HAP-1 (cell line): ENCODE measurements around the gene XIAP.
"Not testable (repeated sequence)": the region's sequence is repeated elsewhere in the genome, so short reads cannot be mapped to it uniquely, and the experiment has no call there.

ENCODE experiments used
- DNase-seq, 2 experiments: peaks; one replicate each; pipeline ENCODE4 v3.0.0-alpha.2; 2016 to 2020; ENCODE audit warnings: low spot score in 2 of 2
- H3K27me3 ChIP-seq: fragments of 250-450 bp; sonication (Bioruptor Pico); 2 replicates; pipeline ENCODE4 v1.5.1; 2020; ENCODE audit warnings: low read depth, mild to moderate bottlenecking, moderate library complexity
- H3K36me3 ChIP-seq: fragments of 250-450 bp; sonication (Bioruptor Pico); replicated peaks from 2 replicates; pipeline ENCODE4 v1.5.1; 2020; ENCODE audit warnings: mild to moderate bottlenecking
- H3K4me1 ChIP-seq: fragments of 250-450 bp; sonication (Bioruptor Pico); 2 replicates; pipeline ENCODE4 v1.5.1; 2020; ENCODE audit warnings: mild to moderate bottlenecking
- H3K4me3 ChIP-seq: fragments of 250-450 bp; sonication (Bioruptor Pico); 2 replicates; pipeline ENCODE4 v1.5.1; 2020; ENCODE audit warnings: mild to moderate bottlenecking, moderate library complexity
- H3K9me3 ChIP-seq: fragments of 250-450 bp; sonication (Bioruptor Pico); 2 replicates; pipeline ENCODE4 v1.5.1; 2020; ENCODE audit warnings: mild to moderate bottlenecking, moderate library complexity
- in situ Hi-C: fragments of 300-500 bp; cut with MboI; formaldehyde crosslinking; loops from 3 replicates; pipeline ENCODE4 v1.14.3; 2020; ENCODE audit warnings: low sequenced_read_pairs, inconsistent platforms, mixed read lengths

XIAP gene

GRCh38 chrX:123849096-123849495 is 10.8 kb upstream of the XIAP start:
- Histone ChIP-seq H3K36me3 (no peaks in the 10 kb centered on the region), H3K27me3 (no peaks in the 10 kb centered on the region), H3K9me3 (no peaks in the 10 kb centered on the region), H3K4me3 (no peak overlapping the region), H3K4me1 (peaks cover 8% of the 10 kb centered on the region)
- in situ Hi-C loops = no loop called here
- DNase-seq = no peak

- H3K9me3 ChIP-seq, H3K4me3 ChIP-seq, in situ Hi-C loops, H3K36me3 ChIP-seq, H3K27me3 ChIP-seq, DNase-seq: not testable (repeated sequence)
- peaks cover 11% of the 10 kb centered on the region for H3K4me1 ChIP-seq
These were observed 9.9 kb upstream of the XIAP start for GRCh38 chrX:123849906-123850305.

GRCh38 chrX:123851079-123851478 is 8.8 kb upstream of the XIAP start:
- no peaks in the 10 kb centered on the region for H3K9me3 ChIP-seq
- no peaks in the 10 kb centered on the region for H3K36me3 ChIP-seq
- in situ Hi-C loops = no loop called here
- H3K4me1 ChIP-seq = peaks cover 11% of the 10 kb centered on the region
- no peak overlapping the region for H3K4me3 ChIP-seq
- DNase-seq = no peak
- H3K27me3 ChIP-seq = no peaks in the 10 kb centered on the region

- Histone ChIP-seq H3K27me3 (no peaks in the 10 kb centered on the region), H3K36me3 (no peaks in the 10 kb centered on the region), H3K4me3 (no peak overlapping the region), H3K9me3 (no peaks in the 10 kb centered on the region), H3K4me1 (peaks cover 15% of the 10 kb centered on the region)
- peak in 1 of 2 experiments; percentile 12 for DNase-seq
- in situ Hi-C loops = no loop called here
These were observed 5.5 kb upstream of the XIAP start for GRCh38 chrX:123854329-123854728.

- in situ Hi-C loops = no loop called here
- H3K9me3 ChIP-seq = no peaks in the 10 kb centered on the region
- no peaks in the 10 kb centered on the region; the same call in 1 of the 2 replicates for H3K36me3 ChIP-seq
- H3K27me3 ChIP-seq = no peaks in the 10 kb centered on the region
- H3K4me1 ChIP-seq = peaks cover 9% of the 10 kb centered on the region
- peak in 1 of 2 experiments; percentile 84 for DNase-seq
- H3K4me3 ChIP-seq = peak overlapping the region; percentile 76
These were observed 426 bp upstream of the XIAP start for GRCh38 chrX:123859409-123859845.

GRCh38 chrX:123860983-123861382 is 1.1 kb downstream of the XIAP start:
- no peak for DNase-seq
- Histone ChIP-seq H3K9me3 (no peaks in the 10 kb centered on the region), H3K4me3 (peak overlapping the region; percentile 76), H3K4me1 (peaks cover 8% of the 10 kb centered on the region), H3K36me3 (no peaks in the 10 kb centered on the region; the same call in 1 of the 2 replicates), H3K27me3 (no peaks in the 10 kb centered on the region)
- in situ Hi-C loops = no loop called here

GRCh38 chrX:123869488-123869887 is 9.6 kb downstream of the XIAP start:
- Histone ChIP-seq H3K36me3 (peaks cover 11% of the 10 kb centered on the region; the same call in 1 of the 2 replicates), H3K4me3 (no peak overlapping the region), H3K9me3 (no peaks in the 10 kb centered on the region), H3K27me3 (no peaks in the 10 kb centered on the region), H3K4me1 (no peaks in the 10 kb centered on the region)
- no peak for DNase-seq
- in situ Hi-C loops = no loop called here

- in situ Hi-C loops = no loop called here
- no peaks in the 10 kb centered on the region for H3K27me3 ChIP-seq
- H3K4me3 ChIP-seq = no peak overlapping the region
- H3K36me3 ChIP-seq = peaks cover 11% of the 10 kb centered on the region; the same call in 1 of the 2 replicates
- no peaks in the 10 kb centered on the region for H3K9me3 ChIP-seq
- peaks cover 2% of the 10 kb centered on the region for H3K4me1 ChIP-seq
- no peak for DNase-seq
These were observed 11.5 kb downstream of the XIAP start for GRCh38 chrX:123871309-123871708.

- DNase-seq = no peak
- Histone ChIP-seq H3K9me3 (no peaks in the 10 kb centered on the region), H3K4me1 (peaks cover 15% of the 10 kb centered on the region), H3K4me3 (no peak overlapping the region), H3K36me3 (peaks cover 9% of the 10 kb centered on the region; the same call in 1 of the 2 replicates), H3K27me3 (no peaks in the 10 kb centered on the region)
- in situ Hi-C loops = no loop called here
These were observed 14.1 kb downstream of the XIAP start for GRCh38 chrX:123873956-123874355.

- DNase-seq = no peak
- H3K36me3 ChIP-seq = no peaks in the 10 kb centered on the region
- no peaks in the 10 kb centered on the region for H3K9me3 ChIP-seq
- H3K4me3 ChIP-seq = no peak overlapping the region
- peaks cover 15% of the 10 kb centered on the region for H3K4me1 ChIP-seq
- H3K27me3 ChIP-seq = no peaks in the 10 kb centered on the region
- in situ Hi-C loops = no loop called here
These were observed 16.3 kb downstream of the XIAP start for GRCh38 chrX:123876177-123876576.

GRCh38 chrX:123876844-123877243 is 17.0 kb downstream of the XIAP start:
- in situ Hi-C loops = no loop called here
- no peak overlapping the region for H3K4me3 ChIP-seq
- H3K27me3 ChIP-seq = no peaks in the 10 kb centered on the region

GRCh38 chrX:123878252-123878721 is 18.4 kb downstream of the XIAP start:
- Histone ChIP-seq H3K27me3 (no peaks in the 10 kb centered on the region), H3K36me3 (peaks cover 3% of the 10 kb centered on the region; the same call in 1 of the 2 replicates), H3K4me1 (peaks cover 15% of the 10 kb centered on the region), H3K9me3 (no peaks in the 10 kb centered on the region), H3K4me3 (no peak overlapping the region)
- in situ Hi-C loops = no loop called here
- DNase-seq = no peak

More at GRCh38 chrX:123876844-123877243, 17.0 kb downstream of the XIAP start:
- no peak for DNase-seq
- Histone ChIP-seq H3K4me1 (peaks cover 15% of the 10 kb centered on the region), H3K9me3 (no peaks in the 10 kb centered on the region), H3K36me3 (no peaks in the 10 kb centered on the region; the same call in 1 of the 2 replicates)

- peaks cover 12% of the 10 kb centered on the region for H3K4me1 ChIP-seq
- no peaks in the 10 kb centered on the region for H3K27me3 ChIP-seq
- no peak for DNase-seq
- in situ Hi-C loops = no loop called here
- H3K4me3 ChIP-seq = no peak overlapping the region
- H3K36me3 ChIP-seq = peaks cover 11% of the 10 kb centered on the region
- H3K9me3 ChIP-seq = no peaks in the 10 kb centered on the region
These were observed 21.5 kb downstream of the XIAP start for GRCh38 chrX:123881330-123881729.

- no peak for DNase-seq
- H3K4me1 ChIP-seq = peaks cover 4% of the 10 kb centered on the region; the same call in 1 of the 2 replicates
- no peaks in the 10 kb centered on the region for H3K9me3 ChIP-seq
- no peaks in the 10 kb centered on the region for H3K27me3 ChIP-seq
- in situ Hi-C loops = no loop called here
- peaks cover 20% of the 10 kb centered on the region for H3K36me3 ChIP-seq
- no peak overlapping the region for H3K4me3 ChIP-seq
These were observed 22.5 kb downstream of the XIAP start for GRCh38 chrX:123882391-123882790.
